T follicular helper cell (primary cell): ENCODE results near the gene PAM16.
"Not testable (repeated sequence)": the region's sequence is repeated elsewhere in the genome, so short reads cannot be mapped to it uniquely, and the experiment has no call there.

Experiments
- DNase-seq: peaks from one replicate; pipeline ENCODE4 v3.0.0-alpha.2; 2020; ENCODE audit warnings: low read depth

PAM16 gene

DNA sequence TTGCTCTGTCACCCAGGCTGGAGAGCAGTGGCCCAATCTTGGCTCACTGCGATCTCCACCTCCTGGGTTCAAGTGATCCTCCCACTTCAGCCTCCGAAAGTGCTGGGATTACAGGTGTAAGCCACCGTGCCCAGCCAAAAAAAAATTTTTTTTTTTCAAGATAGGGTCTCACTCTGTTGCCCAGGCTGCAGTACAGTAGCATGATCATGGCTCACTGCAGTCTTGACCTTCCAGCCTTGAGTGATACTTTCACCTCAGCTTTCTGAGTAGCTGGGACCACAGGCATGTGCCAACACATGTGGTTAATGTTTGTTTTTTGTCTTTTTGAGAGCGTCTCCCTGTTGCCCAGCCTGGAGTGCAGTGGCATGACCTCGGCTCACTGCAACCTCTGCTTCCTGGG lies 1.7 kb upstream of the PAM16 start:
- no peak for DNase-seq

DNA sequence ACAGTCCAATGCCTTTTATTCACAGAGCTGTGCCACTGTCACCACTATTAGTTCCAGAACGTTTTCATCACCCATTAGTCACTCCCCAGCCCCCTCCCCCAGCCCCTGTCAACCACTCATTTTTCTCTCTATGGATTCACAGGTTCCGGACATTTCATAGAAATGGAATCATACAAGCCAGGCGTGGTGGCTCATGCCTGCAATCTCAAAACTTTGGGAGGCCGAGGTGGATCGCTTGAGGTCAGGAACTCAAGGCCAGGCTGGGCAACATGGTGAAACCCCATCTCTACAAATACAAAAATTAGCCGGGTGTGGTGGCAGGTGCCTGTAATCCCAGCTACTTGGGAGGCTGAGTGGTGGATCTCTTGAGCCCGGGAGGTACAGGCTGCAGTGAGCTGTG lies 759 bp upstream of the PAM16 start:
- no peak for DNase-seq

DNA sequence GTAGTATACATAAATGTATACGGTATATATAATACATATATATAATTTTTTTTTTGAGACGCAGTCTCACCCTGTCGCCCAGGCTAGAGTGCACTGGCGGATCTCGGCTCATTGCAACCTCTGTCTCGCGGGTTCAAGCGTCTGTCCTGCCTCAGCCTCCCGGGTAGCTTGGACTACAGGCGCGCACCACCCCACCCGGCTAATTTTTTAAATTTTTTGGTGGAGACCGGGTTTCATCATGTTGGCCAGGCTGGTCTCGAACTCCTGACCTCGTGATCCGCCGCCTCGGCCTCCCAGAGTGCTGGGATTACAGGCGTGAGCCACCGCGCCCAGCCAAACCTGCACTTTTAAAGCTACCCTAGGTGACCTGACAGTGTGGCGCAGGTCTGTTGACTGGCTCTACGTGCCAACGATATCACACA lies 745 bp downstream of the PAM16 start:
- DNase-seq: no peak

DNA sequence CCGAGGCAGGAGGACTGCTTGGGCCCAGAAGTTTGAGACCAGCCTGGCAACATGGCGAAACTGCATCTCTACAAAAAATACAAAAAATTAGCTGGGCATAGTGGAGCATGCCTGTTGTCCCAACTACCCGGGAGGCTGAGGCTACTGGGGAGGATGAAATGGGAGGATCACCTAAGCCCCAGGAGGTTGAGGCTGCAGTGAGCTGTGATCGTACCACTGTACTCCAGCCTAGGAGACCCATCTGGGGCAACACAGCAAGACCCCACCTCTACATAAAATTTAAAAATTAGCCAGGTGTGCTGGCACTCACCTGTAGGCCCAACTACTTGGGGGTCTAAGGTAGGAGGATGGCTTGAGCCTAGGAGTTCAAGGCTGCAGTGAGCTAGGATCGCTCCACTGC lies 1.8 kb downstream of the PAM16 start:
- no peak for DNase-seq

DNA sequence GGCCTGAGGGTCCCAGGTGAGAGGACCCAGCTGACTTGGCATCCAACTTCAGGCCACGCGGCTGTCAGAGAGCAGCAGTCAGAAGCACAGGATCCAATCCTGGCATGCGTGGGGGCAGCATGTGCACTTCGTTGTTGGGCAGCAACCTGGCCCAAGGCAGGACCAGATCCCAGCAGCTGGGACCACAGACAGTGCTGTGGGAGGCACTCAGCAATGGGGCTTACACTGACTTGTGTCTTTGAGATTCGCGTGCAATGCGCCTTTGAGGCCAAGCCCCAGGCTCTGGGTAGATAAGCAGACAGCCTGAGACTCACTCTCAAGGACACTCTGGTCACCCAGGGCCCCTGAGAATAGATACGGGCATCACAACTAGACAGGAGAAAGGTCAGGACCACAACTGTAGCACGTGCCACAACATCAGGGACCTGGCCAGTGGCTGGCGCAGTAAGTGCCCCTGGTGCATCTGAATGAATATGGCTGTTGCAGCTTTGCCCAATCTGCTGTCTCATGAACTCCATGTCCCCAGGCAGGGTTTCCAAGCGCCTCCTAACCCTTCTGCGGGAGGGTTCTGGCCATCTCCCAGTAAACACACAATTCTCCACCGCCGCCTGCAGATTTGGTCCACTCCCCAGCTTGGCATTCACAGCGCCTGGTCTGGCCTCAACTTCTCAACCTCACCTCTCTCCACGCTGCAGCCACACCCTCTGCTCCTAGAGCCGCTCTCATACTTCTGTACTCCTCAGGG lies 3.2 kb downstream of the PAM16 start:
- no peak for DNase-seq

DNA sequence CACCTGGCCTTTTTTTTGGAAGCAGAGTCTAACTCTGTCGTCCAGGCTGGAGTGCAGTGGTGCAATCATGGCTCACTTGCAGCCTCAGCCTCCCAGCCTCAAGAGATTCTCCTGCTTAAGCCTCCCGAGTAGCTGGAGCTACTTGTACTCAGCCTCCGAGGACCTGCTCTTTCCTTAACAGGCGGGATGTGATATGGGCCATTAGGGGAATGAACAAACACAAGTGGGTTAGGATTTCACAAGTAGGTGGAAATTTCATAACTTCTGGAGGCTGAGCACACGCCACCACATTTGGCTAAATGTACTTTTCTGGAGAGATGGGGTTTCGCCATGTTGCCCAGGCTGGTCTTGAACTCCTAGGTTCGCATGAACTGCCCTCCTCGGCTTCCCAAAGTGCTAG lies 4.1 kb downstream of the PAM16 start:
- DNase-seq: no peak

DNA sequence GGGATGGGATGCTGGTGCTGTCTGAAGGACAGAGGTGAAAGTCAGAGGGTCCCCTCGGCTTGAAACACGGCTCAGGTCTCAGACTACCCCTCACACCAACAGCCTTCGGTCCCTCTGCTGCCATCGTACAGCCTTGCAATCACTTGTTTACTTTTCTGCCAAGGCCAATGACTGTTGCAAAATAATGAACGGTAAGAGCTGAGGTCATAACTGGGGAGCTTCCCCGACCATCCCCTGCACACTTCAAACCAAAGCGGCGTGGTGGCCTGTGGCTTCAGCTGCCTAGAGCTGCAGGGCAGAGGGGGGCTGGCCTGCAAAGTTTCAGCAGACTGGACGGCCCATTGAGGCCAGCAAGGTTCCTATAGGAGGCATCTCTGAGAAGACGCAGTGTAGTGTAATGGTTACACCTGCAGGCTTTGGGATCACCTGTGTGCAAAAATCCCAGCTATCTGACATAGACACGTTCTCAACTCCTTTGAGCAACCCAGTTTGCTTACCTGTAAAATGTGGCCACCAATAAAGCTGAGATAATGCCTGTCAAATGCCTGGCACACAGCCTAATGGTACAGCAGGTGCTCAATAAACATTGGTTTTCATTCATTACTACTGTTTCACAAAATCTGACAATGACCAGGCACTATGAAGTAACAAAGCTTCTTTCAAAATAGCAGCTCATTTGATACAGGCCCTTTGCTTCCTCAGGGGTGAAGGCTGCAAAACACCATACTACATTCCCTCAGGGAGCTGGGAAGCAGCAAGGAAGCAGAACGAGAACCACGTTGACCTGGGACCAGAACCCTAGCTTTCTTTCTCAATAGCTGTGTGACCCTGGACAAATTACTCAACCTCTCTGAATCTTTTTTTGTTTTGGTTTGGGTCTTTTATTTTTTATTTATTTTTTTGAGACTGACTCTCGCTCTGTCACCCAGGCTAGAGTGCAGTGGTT lies 5.0 kb downstream of the PAM16 start:
- DNase-seq: no peak

DNA sequence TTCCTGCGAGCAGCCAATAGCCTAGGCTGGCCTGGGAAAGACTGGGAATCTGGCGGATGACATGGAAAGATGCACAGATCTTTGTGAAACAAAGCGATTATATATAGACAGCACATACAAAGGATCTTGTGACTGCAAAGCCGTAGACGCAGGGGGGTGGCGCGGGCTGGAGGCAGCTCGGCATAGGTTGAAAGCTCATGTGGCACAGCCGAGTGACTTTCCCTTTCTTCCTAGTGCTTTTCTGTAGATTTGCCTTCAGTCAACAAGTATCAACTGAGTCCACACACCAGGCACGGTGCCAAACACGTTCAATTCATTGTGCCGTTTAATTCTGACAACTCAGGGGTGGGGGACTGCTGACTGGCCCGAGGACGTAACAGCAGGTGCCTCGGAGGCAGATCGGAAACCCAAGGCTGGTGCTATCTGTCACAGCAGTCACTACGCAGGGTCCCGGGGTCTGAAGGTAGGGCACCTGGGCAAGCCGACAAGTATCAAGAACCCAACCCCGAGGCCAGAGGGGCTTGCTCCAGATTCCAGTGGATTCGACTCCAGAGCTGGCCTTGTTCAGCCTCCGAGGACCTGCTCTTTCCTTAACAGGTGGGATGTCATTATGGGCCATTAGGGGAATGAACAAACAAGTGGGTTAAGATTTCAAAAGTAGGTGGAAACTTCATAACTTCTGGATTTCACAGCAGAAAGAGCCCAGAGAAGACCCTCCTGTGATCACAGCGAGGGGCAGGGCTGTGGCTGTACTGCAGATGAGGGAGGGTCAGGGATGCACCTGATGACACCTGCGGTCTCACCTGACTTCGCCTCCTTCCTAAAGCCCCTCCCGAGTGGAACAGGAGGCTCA lies 5.9 kb downstream of the PAM16 start:
- DNase-seq: no peak

DNA sequence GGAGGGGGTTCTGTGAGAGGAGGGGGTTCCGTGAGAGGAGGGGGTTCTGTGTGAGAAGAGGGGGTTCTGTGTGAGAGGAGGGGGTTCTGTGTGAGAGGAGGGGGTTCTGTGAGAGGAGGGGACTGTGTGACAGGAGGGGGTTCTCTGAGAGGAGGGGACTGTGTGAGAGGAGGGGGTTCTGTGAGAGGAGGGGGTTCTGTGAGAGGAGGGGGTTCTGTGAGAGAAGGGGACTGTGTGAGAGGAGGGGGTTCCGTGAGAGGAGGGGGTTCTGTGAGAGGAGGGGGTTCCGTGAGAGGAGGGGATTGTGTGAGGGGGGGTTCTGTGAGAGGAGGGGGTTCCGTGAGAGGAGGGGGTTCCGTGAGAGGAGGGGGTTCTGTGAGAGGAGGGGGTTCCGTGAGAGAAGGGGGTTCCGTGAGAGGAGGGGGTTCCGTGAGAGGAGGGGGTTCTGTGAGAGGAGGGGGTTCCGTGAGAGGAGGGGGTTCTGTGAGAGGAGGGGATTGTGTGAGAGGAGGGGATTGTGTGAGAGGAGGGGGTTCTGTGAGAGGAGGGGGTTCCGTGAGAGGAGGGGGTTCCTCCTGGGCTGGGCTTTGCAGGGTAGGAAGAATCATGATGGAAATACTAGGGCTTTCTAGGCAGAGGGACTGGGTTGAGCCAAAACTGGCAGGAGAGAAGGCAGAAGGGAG lies 6.7 kb downstream of the PAM16 start:
- DNase-seq: not testable (repeated sequence)

DNA sequence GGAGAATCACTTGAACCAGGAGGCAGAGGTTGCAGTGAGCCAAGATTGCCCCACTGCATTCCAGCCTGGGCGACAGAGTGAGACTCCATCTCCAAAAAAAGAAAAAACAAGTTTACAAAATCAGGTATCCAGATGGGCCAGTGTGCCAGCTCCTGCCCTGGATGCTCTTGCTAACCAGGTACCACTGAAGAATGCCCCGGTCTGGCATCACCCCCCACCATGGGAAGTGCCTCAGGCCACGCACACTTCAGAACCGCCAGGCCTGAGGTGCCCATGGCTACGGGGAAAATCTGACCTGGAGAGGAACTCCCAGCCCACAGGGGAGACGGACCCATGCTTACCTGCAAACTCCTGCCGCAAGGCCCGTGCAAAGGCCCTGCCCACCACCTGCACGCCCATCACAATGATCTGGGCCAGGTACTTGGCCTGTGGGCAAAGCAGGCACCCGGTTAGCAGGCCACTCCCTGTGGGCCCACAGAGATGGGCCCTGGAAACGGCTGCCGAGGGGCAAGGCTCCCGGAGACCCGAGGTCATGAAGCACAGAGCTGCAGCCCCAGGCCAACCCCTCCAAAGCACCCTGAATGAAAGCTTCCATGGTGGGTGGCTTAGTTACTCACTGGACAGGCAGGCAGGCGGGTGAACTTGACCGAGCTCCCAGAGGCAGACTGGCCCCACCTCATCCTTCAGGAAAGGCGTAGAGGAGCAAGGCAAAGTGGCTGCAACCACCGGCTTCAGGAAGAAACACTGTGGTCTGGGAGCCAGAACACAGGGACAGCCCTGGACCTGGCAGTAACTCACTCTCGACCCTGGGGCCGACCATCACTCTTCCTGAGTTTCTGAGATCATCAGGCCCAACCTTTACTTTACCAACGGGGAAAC lies 8.0 kb downstream of the PAM16 start:
- DNase-seq: no peak

DNA sequence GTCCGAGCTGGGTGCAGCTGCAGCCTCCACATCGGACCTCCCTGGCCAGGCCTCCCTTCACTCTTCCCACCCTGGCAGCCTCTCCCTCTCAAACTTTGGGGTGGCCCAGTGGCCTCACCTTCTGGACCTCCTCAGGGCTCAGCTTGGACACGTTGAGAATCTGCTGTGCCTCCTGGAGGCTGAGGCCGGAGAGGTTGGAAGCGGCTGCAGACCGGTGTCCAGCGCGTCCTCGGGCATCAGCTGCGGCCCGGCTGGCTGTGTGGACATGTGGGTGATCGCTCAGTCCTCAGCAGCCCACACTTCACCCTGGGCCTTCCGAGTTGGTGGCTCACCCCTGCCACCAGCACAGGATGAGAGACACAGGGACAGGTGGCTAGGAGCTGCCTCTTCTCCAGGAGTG lies 9.9 kb downstream of the PAM16 start:
- DNase-seq: no peak

DNA sequence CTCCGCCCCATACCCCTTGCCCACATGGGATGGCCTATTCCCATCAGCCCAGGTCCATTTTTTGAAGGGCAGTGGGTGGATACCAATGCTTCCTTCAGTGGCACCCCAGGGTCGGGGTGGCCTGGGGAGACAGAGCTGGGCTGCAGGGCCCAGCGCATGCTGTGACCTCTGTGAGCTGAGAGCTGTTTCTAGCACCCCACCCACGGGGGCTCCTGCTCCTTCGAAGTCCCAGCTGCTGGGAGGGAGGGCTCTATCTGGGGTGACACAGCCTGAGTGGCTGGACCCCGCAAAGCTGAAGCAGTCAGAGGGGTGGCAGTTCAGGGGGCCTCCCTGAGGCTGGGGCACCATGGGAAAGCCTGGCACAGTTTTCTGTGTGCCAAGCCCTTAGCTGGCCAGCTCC lies 10.7 kb downstream of the PAM16 start:
- no peak for DNase-seq

DNA sequence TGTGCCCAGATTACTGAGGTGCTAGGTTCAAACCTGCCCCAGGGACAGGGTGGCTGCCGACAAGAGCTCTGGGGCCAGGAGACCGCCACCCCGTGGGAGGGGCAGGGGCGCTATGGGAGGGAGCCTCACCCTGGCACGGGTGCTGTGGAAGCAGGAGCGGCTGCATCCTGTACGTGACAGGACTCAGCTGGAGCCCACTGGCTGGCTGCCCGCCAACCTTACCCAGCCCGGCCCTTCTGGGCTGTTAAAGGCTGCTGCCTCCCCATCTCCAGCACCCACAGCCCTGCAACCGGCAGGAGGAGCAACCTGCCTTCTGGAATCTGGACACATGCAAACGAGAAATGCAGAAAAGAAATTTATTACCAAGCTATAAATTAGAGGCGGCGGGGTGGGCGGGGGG lies 11.2 kb downstream of the PAM16 start:
- no peak for DNase-seq

DNA sequence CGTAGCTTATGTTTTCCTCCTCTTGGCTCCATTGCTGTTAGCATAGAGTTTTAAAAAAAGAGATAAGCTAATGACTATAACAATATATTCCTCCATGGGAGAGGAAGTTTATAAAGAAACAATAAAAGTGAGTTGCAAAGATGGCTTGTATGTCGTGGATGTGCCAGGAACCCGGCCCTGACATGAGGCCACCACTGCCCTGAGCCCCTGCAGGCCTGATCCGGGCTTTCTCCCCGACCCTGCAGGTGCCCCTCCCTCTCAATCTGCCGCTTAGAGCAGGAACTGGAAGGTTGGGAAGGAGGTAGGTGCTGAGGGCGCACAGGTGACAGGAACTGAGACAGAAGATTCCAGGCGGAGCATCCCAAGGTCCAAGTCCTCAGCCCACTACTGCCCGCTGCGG lies 11.7 kb downstream of the PAM16 start:
- no peak for DNase-seq

DNA sequence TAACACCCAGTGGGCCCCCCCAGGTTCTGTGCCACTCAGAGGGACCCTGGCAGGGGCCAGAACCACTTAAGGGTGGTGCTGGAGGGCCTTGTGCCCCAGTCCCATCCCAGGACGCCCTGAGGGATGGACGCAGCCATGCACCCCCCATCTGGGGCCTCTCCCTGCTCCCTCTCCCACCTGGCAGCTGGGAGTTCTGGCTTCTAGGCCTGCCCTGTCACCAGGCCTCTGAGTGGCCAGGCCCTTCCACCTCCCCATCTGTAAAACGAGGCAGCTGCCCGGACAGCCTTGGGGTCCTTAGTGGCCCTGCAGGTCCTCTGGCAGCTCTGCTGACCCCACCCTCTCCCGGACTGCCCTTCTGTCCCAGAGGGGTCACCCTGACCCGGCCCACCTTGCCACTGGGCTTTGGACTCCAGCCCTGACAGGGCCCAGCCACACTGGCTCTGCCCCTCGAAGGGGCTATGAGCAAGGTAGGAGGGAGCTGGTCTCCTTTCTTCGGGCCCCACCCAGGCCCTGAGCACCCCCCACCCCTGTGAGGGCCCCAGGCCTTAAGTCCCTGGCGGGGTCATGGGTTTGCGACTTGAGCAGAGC lies 12.3 kb downstream of the PAM16 start:
- DNase-seq: no peak

DNA sequence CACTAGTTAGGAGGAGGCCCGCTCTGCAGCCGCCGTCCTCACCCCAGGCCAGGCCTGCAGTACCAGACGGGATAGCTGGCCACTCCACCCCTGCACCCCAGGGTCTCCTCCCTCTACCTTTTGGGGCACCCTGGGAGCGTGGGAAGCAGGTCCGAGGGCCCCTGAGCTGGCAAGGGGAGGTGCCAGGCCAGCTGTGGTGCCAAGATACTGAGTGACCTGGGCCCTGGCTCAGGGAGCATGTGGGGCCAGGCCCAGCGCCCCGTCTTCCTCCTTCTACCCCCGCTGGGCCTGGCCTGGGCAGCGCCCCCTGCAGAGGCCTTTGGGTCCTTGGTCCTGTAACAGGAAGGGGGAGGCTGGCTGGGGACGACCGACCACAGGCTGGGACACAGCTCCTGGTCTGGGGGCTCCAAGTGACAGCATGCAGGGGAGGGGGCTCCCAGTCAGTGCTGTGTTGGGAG lies 13.0 kb downstream of the PAM16 start:
- DNase-seq: no peak

DNA sequence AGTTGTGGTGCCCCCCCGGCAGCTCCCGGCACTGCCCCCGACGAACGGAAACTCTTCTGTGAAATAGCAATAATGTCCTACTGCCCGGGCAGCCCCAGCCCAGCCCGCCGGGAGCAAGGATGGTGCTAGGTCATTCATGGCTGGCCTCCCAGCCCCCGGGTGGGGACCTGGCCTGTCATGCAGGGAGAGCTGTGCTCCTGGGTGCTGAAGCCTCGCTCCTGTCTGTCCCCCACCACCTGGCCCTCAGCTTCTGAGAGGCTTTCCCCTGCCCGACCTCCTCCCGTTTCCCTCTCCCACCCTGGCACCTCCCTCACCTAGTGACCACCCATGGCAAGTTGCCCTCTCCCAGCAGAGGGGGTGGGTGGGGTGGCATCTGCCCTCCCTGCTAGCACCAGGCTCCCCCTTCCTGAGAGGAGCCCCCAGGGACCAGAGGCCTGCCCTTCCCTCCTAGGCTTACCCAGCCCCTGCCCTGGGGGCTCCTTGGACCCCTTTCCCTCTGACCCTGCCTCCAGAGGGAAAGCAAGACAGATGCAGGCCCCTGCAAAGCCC lies 13.5 kb downstream of the PAM16 start:
- no peak for DNase-seq

DNA sequence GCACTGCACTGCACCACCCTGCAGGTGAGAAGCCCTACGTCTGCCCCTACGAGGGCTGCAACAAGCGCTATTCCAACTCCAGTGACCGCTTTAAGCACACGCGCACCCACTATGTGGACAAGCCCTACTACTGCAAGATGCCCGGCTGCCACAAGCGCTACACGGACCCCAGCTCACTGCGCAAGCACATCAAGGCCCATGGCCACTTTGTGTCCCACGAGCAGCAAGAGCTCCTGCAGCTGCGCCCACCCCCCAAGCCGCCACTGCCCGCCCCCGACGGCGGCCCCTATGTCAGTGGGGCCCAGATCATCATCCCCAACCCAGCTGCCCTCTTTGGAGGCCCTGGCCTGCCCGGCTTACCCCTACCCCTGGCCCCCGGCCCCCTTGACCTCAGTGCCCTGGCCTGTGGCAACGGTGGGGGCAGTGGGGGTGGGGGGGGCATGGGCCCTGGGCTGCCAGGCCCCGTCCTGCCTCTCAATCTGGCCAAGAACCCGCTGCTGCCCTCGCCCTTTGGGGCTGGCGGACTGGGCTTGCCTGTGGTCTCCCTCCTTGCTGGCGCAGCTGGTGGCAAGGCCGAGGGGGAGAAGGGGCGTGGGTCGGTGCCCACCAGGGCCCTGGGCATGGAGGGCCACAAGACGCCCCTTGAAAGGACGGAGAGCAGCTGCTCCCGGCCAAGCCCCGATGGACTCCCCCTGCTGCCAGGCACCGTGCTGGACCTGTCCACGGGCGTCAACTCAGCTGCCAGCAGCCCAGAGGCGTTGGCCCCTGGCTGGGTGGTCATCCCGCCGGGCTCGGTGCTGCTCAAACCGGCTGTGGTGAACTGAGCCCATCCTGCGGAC lies 14.2 kb downstream of the PAM16 start:
- DNase-seq: no peak
